ENCODE measurements around the gene TTC33.
"Not testable (repeated sequence)": the region's sequence is repeated elsewhere in the genome, so short reads cannot be mapped to it uniquely, and the experiment has no call there.

TTC33 gene

GRCh38 chr5:40571729-40572128 lies 184.0 kb downstream of the TTC33 start:
- no peak for TF ChIP-seq CTCF (conservative IDR thresholded peaks at IDR 0.05)
- no peak for TF ChIP-seq ZFX (IDR thresholded peaks at IDR 0.05)
- no peak overlapping the region for H3K27ac ChIP-seq

DNA sequence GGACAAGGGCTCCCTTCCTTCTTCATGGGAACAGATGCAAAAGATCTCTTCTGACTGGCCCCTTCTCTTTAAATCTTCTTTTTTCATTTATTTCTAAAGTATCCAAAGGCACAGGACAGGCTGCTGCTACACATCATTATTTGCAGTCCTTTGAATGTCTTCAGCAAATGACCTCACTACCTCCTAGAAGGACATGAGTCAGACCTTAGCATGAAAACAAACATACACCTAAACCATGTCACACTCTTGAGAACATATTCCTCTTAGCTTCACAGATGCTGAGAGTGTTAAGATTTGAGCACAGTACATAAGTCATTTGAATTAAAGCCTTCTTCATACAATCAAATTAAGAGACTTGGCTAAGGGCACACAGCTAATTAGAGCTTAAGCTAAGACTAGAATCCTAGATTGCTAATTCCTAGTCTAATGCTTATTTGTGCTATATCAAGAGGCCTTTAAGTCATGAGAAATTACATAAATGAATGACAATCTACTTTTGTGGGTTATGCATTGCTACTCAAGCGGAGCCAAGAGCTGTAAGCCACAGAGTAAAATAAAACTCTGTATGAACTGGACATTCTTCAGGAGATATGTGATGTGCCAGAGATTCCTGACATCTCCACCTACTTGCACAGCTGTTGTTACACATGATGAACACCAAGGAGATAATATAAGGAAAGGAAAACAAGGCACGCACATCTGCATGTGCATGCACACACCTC lies 185.2 kb downstream of the TTC33 start:
- no peak overlapping the region for H3K27ac ChIP-seq
- TF ChIP-seq ZFX (IDR thresholded peaks at IDR 0.05) (no peak), CTCF (conservative IDR thresholded peaks at IDR 0.05) (no peak)

- H3K27ac ChIP-seq: no peak overlapping the region
- no peak for TF ChIP-seq CTCF (conservative IDR thresholded peaks at IDR 0.05)
Measured at GRCh38 chr5:40569546-40570270, 186.1 kb downstream of the TTC33 start.

- no peak overlapping the region for H3K27ac ChIP-seq
- TF ChIP-seq CTCF (conservative IDR thresholded peaks at IDR 0.05) (no peak), ZFX (IDR thresholded peaks at IDR 0.05) (no peak)
Measured at GRCh38 chr5:40568548-40568947, 187.2 kb downstream of the TTC33 start.

- H3K27ac ChIP-seq: not testable (repeated sequence)
Measured at GRCh38 chr5:40563173-40563572, 192.6 kb downstream of the TTC33 start.

DNA sequence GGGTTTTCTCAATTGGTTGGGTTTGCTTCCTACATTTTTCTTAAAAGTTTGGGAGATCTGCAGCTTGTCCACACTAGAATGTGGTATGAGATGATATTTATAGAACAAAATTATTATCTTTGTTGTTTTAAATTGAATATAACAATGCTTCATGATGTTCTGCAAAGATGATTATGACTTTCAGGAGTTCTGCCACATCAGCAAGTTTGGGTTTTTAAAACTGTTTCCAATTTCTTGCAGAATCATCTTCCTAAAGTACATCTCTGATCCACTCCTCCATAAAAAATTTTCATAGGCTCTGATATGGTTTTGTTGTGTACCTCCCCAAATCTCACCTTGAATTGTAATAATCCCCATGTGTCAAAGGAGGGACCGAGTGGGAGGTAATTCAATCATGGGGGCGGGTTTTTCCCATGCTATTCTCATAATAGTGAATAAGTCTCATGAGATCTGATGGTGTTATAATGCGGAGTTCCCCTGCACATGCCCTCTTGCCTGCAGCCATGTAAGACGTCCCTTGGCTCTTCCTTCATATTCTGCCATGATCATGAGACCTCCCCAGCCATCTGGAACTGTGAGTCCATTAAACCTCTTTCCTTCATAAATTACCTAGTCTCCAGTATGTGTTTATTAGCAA lies 195.2 kb downstream of the TTC33 start:
- TF ChIP-seq ZFX (IDR thresholded peaks at IDR 0.05): no peak
- TF ChIP-seq CTCF (conservative IDR thresholded peaks at IDR 0.05): no peak

GRCh38 chr5:40559306-40559705 lies 196.5 kb downstream of the TTC33 start:
- TF ChIP-seq CTCF (conservative IDR thresholded peaks at IDR 0.05) (no peak), ZFX (IDR thresholded peaks at IDR 0.05) (no peak)
- H3K27ac ChIP-seq: no peak overlapping the region

More for the DNA sequence above, 195.2 kb downstream of the TTC33 start:
- no peak overlapping the region for H3K27ac ChIP-seq

Data from C4-2B (cell line).